Left forelimb (tissue), 1 donor: ENCODE measurements around the gene DNAAF9.

ENCODE experiments used
- DNase-seq: peaks from one replicate; pipeline ENCODE4 v3.0.0-alpha.2; 2018; ENCODE audit warnings: low spot score

Gene DNAAF9

GRCh38 chr20:3410464-3410863 is 3.0 kb upstream of the DNAAF9 start:
- no peak for DNase-seq

GRCh38 chr20:3409417-3409816 is 1.9 kb upstream of the DNAAF9 start:
- no peak for DNase-seq

GRCh38 chr20:3407771-3408637 is 535 bp upstream of the DNAAF9 start:
- DNase-seq, result peak; percentile 89

GRCh38 chr20:3406481-3407039 is 909 bp downstream of the DNAAF9 start:
- peak; percentile 65 for DNase-seq

- DNase-seq, result no peak
These were observed 1.6 kb downstream of the DNAAF9 start for GRCh38 chr20:3405696-3406358.

GRCh38 chr20:3405139-3405538 is 2.3 kb downstream of the DNAAF9 start:
- no peak for DNase-seq

GRCh38 chr20:3404402-3404801 is 3.1 kb downstream of the DNAAF9 start:
- no peak for DNase-seq

- no peak for DNase-seq
These were observed 3.7 kb downstream of the DNAAF9 start for GRCh38 chr20:3403741-3404140.

- no peak for DNase-seq
These were observed 5.0 kb downstream of the DNAAF9 start for GRCh38 chr20:3402453-3402852.

- DNase-seq, result no peak
These were observed 7.0 kb downstream of the DNAAF9 start for GRCh38 chr20:3400260-3401155.

- no peak for DNase-seq
These were observed 8.7 kb downstream of the DNAAF9 start for GRCh38 chr20:3398681-3399252.

- no peak for DNase-seq
These were observed 11.0 kb downstream of the DNAAF9 start for GRCh38 chr20:3396492-3396891.

GRCh38 chr20:3392756-3393155 is 14.7 kb downstream of the DNAAF9 start:
- DNase-seq, result no peak

- DNase-seq, result no peak
These were observed 16.6 kb downstream of the DNAAF9 start for GRCh38 chr20:3390759-3391425.

GRCh38 chr20:3383878-3384495 is 23.5 kb downstream of the DNAAF9 start:
- no peak for DNase-seq

- no peak for DNase-seq
These were observed 24.6 kb downstream of the DNAAF9 start for GRCh38 chr20:3382836-3383235.

- no peak for DNase-seq
These were observed 27.0 kb downstream of the DNAAF9 start for GRCh38 chr20:3380228-3381070.

- DNase-seq, result no peak
These were observed 29.3 kb downstream of the DNAAF9 start for GRCh38 chr20:3378138-3378537.

- DNase-seq, result no peak
These were observed 29.8 kb downstream of the DNAAF9 start for GRCh38 chr20:3377644-3378043.

- DNase-seq, result no peak
These were observed 33.2 kb downstream of the DNAAF9 start for GRCh38 chr20:3374296-3374695.
